PC-9 (cell line): Measurements from ENCODE around the gene TOGARAM2. TPM values are rescaled to one million over a fixed set of nuclear protein-coding genes. Genes with fewer than 3 reads are reported as not detected.

Source experiments
- BruUV-seq: library from RNA; stranded (reverse); fragments of 400-500 nt; replicated peaks from 2 replicates; lab custom pipeline; 2021; lab: Mats Ljungman, UMichigan
- CTCF ChIA-PET: fragments of 300-600 bp; sonication (Branson Sonifier 250); formaldehyde crosslinking; loops from one replicate; lab custom pipeline; 2022; ENCODE audit warnings: antibody characterized with exemption; lab: Charles Lee
- POLR2A ChIA-PET: fragments of 300-600 bp; sonication (Branson Sonifier 250); formaldehyde crosslinking; loops from one replicate; lab custom pipeline; 2022; ENCODE audit warnings: antibody characterized with exemption; ENCODE audit not compliant: unreplicated experiment; lab: Charles Lee
- DNase-seq, 2 experiments: peaks; one replicate each; pipeline versions ENCODE4 v3.0.0 to v3.0.0-alpha.2; 2015 to 2022; ENCODE audit warnings: mixed read lengths in 1 of 2
- H2AFZ ChIP-seq: fragments of 200-600 bp; sonication (generic); 2 replicates; pipeline ENCODE4 v1.8.1; 2017; ENCODE audit warnings: antibody characterized with exemption
- H3F3A ChIP-seq: fragments of 200-600 bp; sonication (generic); 2 replicates; pipeline ENCODE4 v1.8.1; 2017; ENCODE audit warnings: antibody characterized with exemption, mild to moderate bottlenecking, low read depth; ENCODE audit not compliant: insufficient read depth
- H3K27ac ChIP-seq: fragments of 200-600 bp; sonication (generic); 2 replicates; pipeline ENCODE4 v1.6.1; 2016; ENCODE audit warnings: mixed run types
- H3K27me3 ChIP-seq: fragments of 200-600 bp; sonication (generic); 2 replicates; pipeline ENCODE4 v1.6.1; 2016; ENCODE audit warnings: low read depth, mixed run types; ENCODE audit not compliant: insufficient read depth
- H3K36me3 ChIP-seq: fragments of 200-600 bp; sonication (generic); 2 replicates; pipeline ENCODE4 v1.6.1; 2016; ENCODE audit warnings: low read depth, mixed run types
- H3K4me1 ChIP-seq: fragments of 200-600 bp; sonication (generic); replicated peaks from 2 replicates; pipeline ENCODE4 v1.6.1; 2016; ENCODE audit warnings: mixed run types; ENCODE audit not compliant: insufficient read depth
- H3K4me2 ChIP-seq: fragments of 200-600 bp; sonication (generic); 2 replicates; pipeline ENCODE4 v1.6.1; 2017; ENCODE audit warnings: mixed run types
- H3K4me3 ChIP-seq: fragments of 200-600 bp; sonication (generic); 2 replicates; pipeline ENCODE4 v1.6.1; 2016; ENCODE audit warnings: mixed run types
- H3K79me2 ChIP-seq: fragments of 200-600 bp; sonication (generic); 2 replicates; pipeline ENCODE4 v1.6.1; 2017; ENCODE audit warnings: low read depth, mixed run types
- H3K9me2 ChIP-seq: fragments of 200-600 bp; sonication (generic); 2 replicates; pipeline ENCODE4 v1.8.1; 2017; ENCODE audit warnings: mild to moderate bottlenecking; ENCODE audit not compliant: insufficient read depth
- H3K9me3 ChIP-seq: fragments of 200-600 bp; sonication (generic); 2 replicates; pipeline ENCODE4 v1.8.1; 2016; ENCODE audit warnings: low read depth; ENCODE audit not compliant: insufficient read depth
- H4K20me1 ChIP-seq: fragments of 200-600 bp; sonication (generic); 2 replicates; pipeline ENCODE4 v1.8.1; 2017; ENCODE audit not compliant: insufficient read depth
- EZH2 ChIP-seq: fragments of 200-600 bp; sonication (generic); IDR thresholded peaks from 2 replicates; pipeline ENCODE4 v1.8.0; 2017; ENCODE audit warnings: antibody characterized with exemption, low read depth
- intact Hi-C: fragments of 100-400 bp; cut with micrococcal nuclease; formaldehyde crosslinking; loops from one replicate; pipeline ENCODE4 v1.10.0; 2022; ENCODE audit not compliant: unreplicated experiment
- total RNA-seq: library from RNA; stranded (reverse); gene quantifications from 2 replicates; pipeline ENCODE4 v1.2.3, GENCODE V29; 2021
- TF ChIP-seq, protein P1 (sequence below): fragments of 200-600 bp; sonication (generic); conservative IDR thresholded peaks from 2 replicates; pipeline ENCODE4 v1.6.1; 2017; ENCODE audit warnings: mixed run types, antibody characterized with exemption, mild to moderate bottlenecking, moderate library complexity

TOGARAM2 gene
- total RNA-seq, 1 experiment from 2014 or later: 0.44 TPM

DNA sequence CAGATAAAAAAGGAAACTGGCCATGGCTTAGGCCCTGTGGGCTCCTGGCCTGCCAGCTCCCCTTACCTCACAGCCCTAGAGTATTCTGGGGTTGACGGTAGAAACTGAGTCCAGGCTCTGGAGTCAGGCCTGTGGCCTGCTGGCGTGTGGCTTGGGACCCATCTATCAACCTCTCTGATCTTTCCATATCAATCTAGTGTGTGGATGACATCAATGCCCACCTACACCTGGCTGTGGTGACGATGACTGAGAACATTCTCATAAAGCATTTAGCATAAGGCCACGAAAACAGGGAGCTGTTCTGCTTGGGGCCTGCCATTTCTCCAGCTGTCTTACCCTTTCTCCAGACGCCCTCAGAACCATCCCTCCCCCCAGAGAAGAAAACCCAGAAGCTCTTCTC is 75.4 kb downstream of the TOGARAM2 start:
- TF ChIP-seq, protein P1, sequence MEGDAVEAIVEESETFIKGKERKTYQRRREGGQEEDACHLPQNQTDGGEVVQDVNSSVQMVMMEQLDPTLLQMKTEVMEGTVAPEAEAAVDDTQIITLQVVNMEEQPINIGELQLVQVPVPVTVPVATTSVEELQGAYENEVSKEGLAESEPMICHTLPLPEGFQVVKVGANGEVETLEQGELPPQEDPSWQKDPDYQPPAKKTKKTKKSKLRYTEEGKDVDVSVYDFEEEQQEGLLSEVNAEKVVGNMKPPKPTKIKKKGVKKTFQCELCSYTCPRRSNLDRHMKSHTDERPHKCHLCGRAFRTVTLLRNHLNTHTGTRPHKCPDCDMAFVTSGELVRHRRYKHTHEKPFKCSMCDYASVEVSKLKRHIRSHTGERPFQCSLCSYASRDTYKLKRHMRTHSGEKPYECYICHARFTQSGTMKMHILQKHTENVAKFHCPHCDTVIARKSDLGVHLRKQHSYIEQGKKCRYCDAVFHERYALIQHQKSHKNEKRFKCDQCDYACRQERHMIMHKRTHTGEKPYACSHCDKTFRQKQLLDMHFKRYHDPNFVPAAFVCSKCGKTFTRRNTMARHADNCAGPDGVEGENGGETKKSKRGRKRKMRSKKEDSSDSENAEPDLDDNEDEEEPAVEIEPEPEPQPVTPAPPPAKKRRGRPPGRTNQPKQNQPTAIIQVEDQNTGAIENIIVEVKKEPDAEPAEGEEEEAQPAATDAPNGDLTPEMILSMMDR: no peak
- no peak for TF ChIP-seq EZH2
- Histone ChIP-seq H3K4me1 (peaks cover 25% of the 10 kb centered on the region), H3K27me3 (no peaks in the 10 kb centered on the region), H3K9me2 (no peaks in the 10 kb centered on the region), H3K79me2 (no peaks in the 10 kb centered on the region), H3K9me3 (no peaks in the 10 kb centered on the region), H3F3A (peaks cover 5% of the 10 kb centered on the region; the same call in 1 of the 2 replicates), H3K27ac (no peak overlapping the region), H3K4me3 (no peak overlapping the region), H4K20me1 (no peaks in the 10 kb centered on the region), H3K36me3 (no peaks in the 10 kb centered on the region), H2AFZ (no peak overlapping the region), H3K4me2 (no peak overlapping the region)
- intact Hi-C loops: no loop called here
- no TSS peak for BruUV-seq
- ChIA-PET POLR2A (no interaction called here), CTCF (no interaction called here)
- DNase-seq: no peak

DNA sequence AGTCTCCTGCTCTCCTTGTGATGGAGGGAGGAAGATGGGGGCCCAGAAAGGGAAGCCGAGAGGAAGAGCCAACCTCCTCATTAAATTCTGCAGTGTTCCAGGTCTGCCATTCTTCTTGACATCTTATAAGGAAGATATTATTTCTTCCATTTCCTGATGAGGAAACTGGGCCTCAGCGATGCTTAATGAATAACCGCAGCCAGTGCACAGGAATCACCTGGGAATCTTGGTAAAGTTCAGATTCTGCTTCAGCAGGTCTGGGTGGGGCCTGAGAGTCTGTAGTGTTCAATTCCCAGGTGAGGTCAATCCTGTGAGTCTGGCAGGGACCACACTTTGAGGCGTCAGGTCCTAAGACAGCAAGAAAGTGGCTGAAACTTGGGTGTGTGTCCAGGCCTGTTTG is 75.9 kb downstream of the TOGARAM2 start:
- H3K4me2 ChIP-seq: no peak overlapping the region
- no peak overlapping the region for H2AFZ ChIP-seq
- intact Hi-C loops: no loop called here
- no peaks in the 10 kb centered on the region for H3K79me2 ChIP-seq
- CTCF ChIA-PET: no interaction called here
- H3K27me3 ChIP-seq: no peaks in the 10 kb centered on the region
- POLR2A ChIA-PET: no interaction called here
- DNase-seq: no peak
- H3K4me3 ChIP-seq: no peak overlapping the region
- peaks cover 5% of the 10 kb centered on the region; the same call in 1 of the 2 replicates for H3F3A ChIP-seq
- no peaks in the 10 kb centered on the region for H4K20me1 ChIP-seq
- H3K9me3 ChIP-seq: 0 out of 2 replicates have a peak, but pooled peaks cover 4% of the 10 kb centered on the region
- BruUV-seq: no TSS peak
- peaks cover 25% of the 10 kb centered on the region for H3K4me1 ChIP-seq
- no peaks in the 10 kb centered on the region for H3K9me2 ChIP-seq
- no peak overlapping the region for H3K27ac ChIP-seq
- no peak for TF ChIP-seq EZH2
- TF ChIP-seq, protein P1: no peak
- no peaks in the 10 kb centered on the region for H3K36me3 ChIP-seq

DNA sequence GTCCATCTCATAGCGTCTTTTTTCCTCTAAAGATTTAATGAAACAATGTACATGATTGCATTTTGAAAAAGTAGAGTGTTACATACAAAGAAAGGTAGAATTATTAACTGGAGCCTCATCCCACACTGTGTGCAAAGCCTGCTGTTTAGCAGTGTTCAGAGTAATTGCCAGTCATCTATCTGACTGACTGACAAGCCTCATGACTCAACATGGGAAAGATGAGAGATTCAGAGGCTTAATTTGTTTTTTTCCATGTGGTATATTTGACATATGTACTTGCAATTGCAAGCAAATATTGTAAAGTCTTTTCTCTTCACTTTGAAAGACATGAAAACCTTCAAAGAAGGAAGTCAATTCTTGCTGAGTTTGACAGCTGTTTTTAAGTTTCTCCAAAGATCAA is 78.5 kb downstream of the TOGARAM2 start:
- Histone ChIP-seq H3K9me2 (no peaks in the 10 kb centered on the region), H2AFZ (no peak overlapping the region), H3K27me3 (no peaks in the 10 kb centered on the region), H3K9me3 (0 out of 2 replicates have a peak, but pooled peaks cover 4% of the 10 kb centered on the region), H3F3A (no peaks in the 10 kb centered on the region), H3K27ac (no peak overlapping the region), H3K4me3 (no peak overlapping the region), H3K4me1 (no peaks in the 10 kb centered on the region), H3K36me3 (no peaks in the 10 kb centered on the region), H3K4me2 (no peak overlapping the region), H4K20me1 (no peaks in the 10 kb centered on the region), H3K79me2 (no peaks in the 10 kb centered on the region)
- intact Hi-C loops: no loop called here
- no peak for TF ChIP-seq EZH2
- TF ChIP-seq, protein P1: no peak
- no peak for DNase-seq
- no TSS peak for BruUV-seq
- POLR2A ChIA-PET: no interaction called here
- CTCF ChIA-PET: no interaction called here
